Kidney (tissue), 14 donors: ENCODE measurements around the gene IL17RE. TPM values are rescaled to one million over a fixed set of nuclear protein-coding genes. Genes with fewer than 3 reads are reported as not detected.

Experiments
- DNase-seq, 5 donors: peaks; one replicate each; pipeline ENCODE4 v3.0.0-alpha.2; 2013 to 2020
- FAIRE-seq: peaks from 2 replicates; lab custom pipeline; 2012; peaks lifted over from hg19 to GRCh38; lab: Jason Lieb, UNC
- H3K27ac ChIP-seq, 2 donors: one replicate each; pipeline ENCODE4 v1.7.0; 2013; ENCODE audit warnings: low read depth in 2 of 2, low read length in 2 of 2, inconsistent platforms in 1 of 2
- H3K27me3 ChIP-seq: one replicate; pipeline ENCODE4 v1.7.1; 2013; ENCODE audit warnings: low read length, inconsistent platforms; ENCODE audit not compliant: control insufficient read depth, insufficient read depth
- H3K36me3 ChIP-seq, 3 donors: one replicate each; pipeline versions ENCODE4 v1.7.0 to v1.7.1; 2013; ENCODE audit warnings: low read length in 3 of 3, control low read depth in 1 of 3, inconsistent platforms in 1 of 3; ENCODE audit not compliant: insufficient read depth in 3 of 3, control insufficient read depth in 2 of 3
- H3K4me1 ChIP-seq, 3 donors: one replicate each; pipeline versions ENCODE4 v1.7.0 to v1.7.1; 2013; ENCODE audit warnings: low read length in 3 of 3, inconsistent platforms in 1 of 3, low read depth in 1 of 3; ENCODE audit not compliant: control insufficient read depth in 2 of 3, insufficient read depth in 2 of 3
- H3K4me3 ChIP-seq, 3 donors: one replicate each; pipeline versions ENCODE4 v1.7.0 to v1.8.1; 2013; ENCODE audit warnings: low read length in 3 of 3, control low read depth in 1 of 3, inconsistent platforms in 1 of 3
- H3K9ac ChIP-seq, 3 donors: one replicate each; pipeline versions ENCODE4 v1.7.0 to v1.7.1; 2013; ENCODE audit warnings: low read length in 3 of 3, control low read depth in 1 of 3, inconsistent platforms in 1 of 3
- H3K9me3 ChIP-seq, 3 donors: one replicate each; pipeline versions ENCODE4 v1.7.0 to v1.7.1; 2013; ENCODE audit warnings: low read length in 3 of 3, control low read depth in 1 of 3, inconsistent platforms in 1 of 3; ENCODE audit not compliant: control insufficient read depth in 2 of 3, insufficient read depth in 1 of 3
- intact Hi-C: fragments of 100-400 bp; cut with DNase I; formaldehyde crosslinking; loops from one replicate; pipeline ENCODE4 v1.11.1; 2022
- polyA plus RNA-seq: library from polyadenylated mRNA; stranded (reverse); fragments of 350-450 nt; fragmentation: Illumina TruSeq; extraction: RNeasy Lipid Tissue Mini Kit (QIAGEN cat#74804); gene quantifications from one replicate; pipeline ENCODE4 v1.2.3, GENCODE V29; 2014; ENCODE audit warnings: low read depth, low replicate concordance; ENCODE audit not compliant: insufficient read depth
- total RNA-seq: library from RNA; stranded (reverse); fragmentation: NEBNext Ultra II Directional; extraction: Animal tissue kit (Norgen Biotek cat#: 25700); gene quantifications from one replicate; pipeline ENCODE4 v1.2.1, GENCODE V29; 2021
- TF ChIP-seq, protein P1 (sequence below): IDR thresholded peaks from 3 replicates; pipeline ENCODE4 v1.5.1; 2012; ENCODE audit warnings: mild to moderate bottlenecking, moderate library complexity, borderline replicate concordance; ENCODE audit not compliant: insufficient read depth; ENCODE audit errors: extremely low read depth
- donor health status: control.
- donor health status: control.
- donor health status: control.
- donor health status: control.
- donor health status: control.
- donor health status: DM: yes; HTN: yes; CAD: no.
- donor health status: Normal renal cell carcinoma (clear cell type).

IL17RE gene
- total and polyA plus RNA-seq, 2 donors from 2014 or later, result 7.5 to 8.5 TPM

DNA sequence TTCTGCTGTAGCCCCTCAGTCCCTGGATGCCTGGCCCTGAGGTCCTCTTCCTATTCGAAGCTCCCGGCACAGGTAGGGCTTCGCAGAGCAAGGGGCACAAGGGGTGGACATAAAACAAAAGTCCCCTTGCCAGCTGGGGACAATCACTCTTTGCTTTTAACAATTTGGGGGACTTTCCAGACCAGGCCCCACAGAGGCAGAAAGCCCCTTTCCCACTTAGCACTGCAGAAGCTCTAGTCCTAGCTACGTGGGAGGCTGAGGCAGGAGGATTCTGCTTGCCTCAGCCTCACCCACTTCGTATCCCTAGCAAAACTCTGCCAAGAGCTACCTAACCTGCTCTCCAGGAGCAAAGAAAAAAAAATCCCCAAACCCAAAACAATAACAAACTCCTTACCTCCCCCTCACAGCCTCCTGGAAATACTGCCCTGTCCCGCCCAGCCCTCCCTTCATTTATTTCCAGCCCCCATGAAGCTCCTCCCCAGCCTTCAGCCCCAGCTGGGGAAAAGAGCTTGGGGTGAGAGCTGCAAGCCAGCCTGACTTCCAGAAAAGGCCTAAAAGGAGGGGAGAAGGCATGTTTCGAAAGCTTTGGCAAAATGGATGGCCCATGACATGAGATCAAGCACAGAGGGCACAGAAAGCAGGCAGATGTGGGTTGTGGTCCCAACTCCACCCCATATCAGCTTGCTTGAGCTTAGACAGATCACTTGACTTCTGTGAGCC lies 22.7 kb upstream of the IL17RE start, which contains the start of gene CIDEC:
CIDEC (minus strand) TSS at position 424 of the 720 bp plus-strand sequence. CDS start 1,767 bp downstream, outside the sequence.
- no peak within 1 kb of the TSS for H3K4me3 ChIP-seq

DNA sequence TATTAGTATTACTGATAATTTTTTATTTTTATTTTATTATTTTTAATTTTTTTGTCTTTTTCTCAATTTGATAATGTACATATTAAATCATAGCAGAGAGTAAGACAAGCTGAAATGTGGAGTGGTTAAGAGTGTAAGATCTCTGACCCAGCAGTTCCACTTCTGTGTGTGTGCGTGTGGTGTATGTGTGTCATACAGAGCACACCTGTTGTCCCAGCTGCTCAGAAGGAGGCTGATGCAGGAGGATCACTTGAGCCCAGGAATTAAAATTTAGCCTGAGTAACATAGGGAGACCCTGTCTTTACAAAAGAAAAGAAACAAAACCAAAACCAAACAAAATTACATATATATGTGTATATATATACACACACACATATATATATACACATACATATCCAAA lies 21.2 kb upstream of the IL17RE start:
- Histone ChIP-seq H3K9me3 (no peaks in the 10 kb centered on the region), H3K4me1 (no peaks in the 10 kb centered on the region), H3K27me3 (no peaks in the 10 kb centered on the region), H3K9ac (no peak overlapping the region), H3K4me3 (no peak overlapping the region), H3K36me3 (no peaks in the 10 kb centered on the region), H3K27ac (no peak overlapping the region)
- FAIRE-seq (no peak), DNase-seq (no peak)
- intact Hi-C loops, result no loop called here
- TF ChIP-seq, protein P1, sequence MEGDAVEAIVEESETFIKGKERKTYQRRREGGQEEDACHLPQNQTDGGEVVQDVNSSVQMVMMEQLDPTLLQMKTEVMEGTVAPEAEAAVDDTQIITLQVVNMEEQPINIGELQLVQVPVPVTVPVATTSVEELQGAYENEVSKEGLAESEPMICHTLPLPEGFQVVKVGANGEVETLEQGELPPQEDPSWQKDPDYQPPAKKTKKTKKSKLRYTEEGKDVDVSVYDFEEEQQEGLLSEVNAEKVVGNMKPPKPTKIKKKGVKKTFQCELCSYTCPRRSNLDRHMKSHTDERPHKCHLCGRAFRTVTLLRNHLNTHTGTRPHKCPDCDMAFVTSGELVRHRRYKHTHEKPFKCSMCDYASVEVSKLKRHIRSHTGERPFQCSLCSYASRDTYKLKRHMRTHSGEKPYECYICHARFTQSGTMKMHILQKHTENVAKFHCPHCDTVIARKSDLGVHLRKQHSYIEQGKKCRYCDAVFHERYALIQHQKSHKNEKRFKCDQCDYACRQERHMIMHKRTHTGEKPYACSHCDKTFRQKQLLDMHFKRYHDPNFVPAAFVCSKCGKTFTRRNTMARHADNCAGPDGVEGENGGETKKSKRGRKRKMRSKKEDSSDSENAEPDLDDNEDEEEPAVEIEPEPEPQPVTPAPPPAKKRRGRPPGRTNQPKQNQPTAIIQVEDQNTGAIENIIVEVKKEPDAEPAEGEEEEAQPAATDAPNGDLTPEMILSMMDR, result no peak

More for the DNA sequence above, 22.7 kb upstream of the IL17RE start, which contains the start of gene CIDEC:
- FAIRE-seq (no peak), DNase-seq (no peak)
- no peaks in the 10 kb centered on the region for H3K9me3 ChIP-seq
- no peaks in the 10 kb centered on the region for H3K27me3 ChIP-seq
- H3K27ac ChIP-seq, result no peak within 1 kb of the TSS
- intact Hi-C loops, result no loop called here
- TF ChIP-seq, protein P1, result no peak
- no peak within 1 kb of the TSS for H3K9ac ChIP-seq
- H3K4me1 ChIP-seq, result no peaks in the 10 kb centered on the region
- no peaks in the 10 kb centered on the region for H3K36me3 ChIP-seq

DNA sequence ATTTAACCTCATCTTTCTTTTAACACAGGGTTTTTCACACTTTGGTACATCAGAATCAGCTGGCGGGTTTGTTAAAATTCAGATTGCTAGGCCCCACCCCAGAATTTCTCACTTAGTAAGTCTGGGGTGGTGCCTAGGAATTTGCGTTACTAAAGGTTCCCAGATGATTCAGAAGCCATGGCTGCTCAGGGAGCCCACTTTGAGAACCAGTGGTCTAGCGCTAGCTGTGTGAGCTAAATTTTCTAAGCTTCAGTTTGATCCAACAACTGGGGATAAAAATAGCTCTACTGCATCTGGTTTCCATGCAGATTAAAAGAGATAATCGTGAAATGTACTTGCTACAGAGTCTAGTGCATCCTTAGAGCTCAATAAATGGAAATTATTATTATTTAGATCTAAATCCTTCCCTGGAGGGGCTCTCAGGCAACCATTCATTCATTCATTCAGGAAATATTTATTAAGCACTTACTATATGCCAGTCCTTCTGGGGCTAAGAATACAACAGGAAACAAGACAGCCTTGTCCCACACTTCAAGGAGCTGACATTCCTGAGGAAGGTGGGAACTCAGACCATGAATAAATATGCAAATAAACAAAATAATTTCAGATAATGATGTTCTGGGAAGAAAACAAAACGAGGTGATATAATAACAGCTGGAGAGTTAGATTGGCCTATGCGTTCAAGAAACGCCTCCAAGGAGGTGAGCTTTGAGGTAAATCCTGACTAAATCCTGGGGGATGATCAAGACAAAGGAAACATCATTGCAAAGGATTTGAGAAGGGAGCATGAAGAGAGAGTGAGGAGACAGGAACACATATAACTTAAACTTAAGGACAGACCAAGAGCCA lies 18.7 kb upstream of the IL17RE start:
- no peaks in the 10 kb centered on the region for H3K9me3 ChIP-seq
- intact Hi-C loops, result no loop called here
- DNase-seq, result no peak
- no peak for FAIRE-seq
- no peak overlapping the region for H3K27ac ChIP-seq
- no peaks in the 10 kb centered on the region for H3K36me3 ChIP-seq
- H3K9ac ChIP-seq, result no peak overlapping the region
- H3K27me3 ChIP-seq, result no peaks in the 10 kb centered on the region
- TF ChIP-seq, protein P1, result no peak
- H3K4me1 ChIP-seq, result no peaks in the 10 kb centered on the region
- H3K4me3 ChIP-seq, result no peak overlapping the region
